Activated naive CD4-positive, alpha-beta T cell treated with anti-CD3 and anti-CD28 coated beads, Interleukin-2, amount 50 U/mL, for 72 hours (primary cell): ENCODE measurements around the gene ADCY2. TPM values are rescaled to one million over a fixed set of nuclear protein-coding genes. Genes with fewer than 3 reads are reported as not detected.

Source experiments
- ATAC-seq, 2 donors: fragments of 150-1000 bp; cut with Tn5 transposase; 2 replicates each; pipeline ENCODE4 v1.10.0; 2021; ENCODE audit warnings: mild to moderate bottlenecking in 2 of 2, moderate library complexity in 2 of 2
- DNase-seq, 2 donors: peaks; one replicate each; pipeline ENCODE4 v3.0.0; 2021 to 2022; ENCODE audit warnings: low spot score in 2 of 2
- H3K27ac Mint-ChIP-seq, 2 donors: one replicate each; pipeline ENCODE4 v1.8.0; 2022; ENCODE audit warnings: mild to moderate bottlenecking in 2 of 2, mixed read lengths in 2 of 2
- H3K36me3 Mint-ChIP-seq, 2 donors: one replicate each; pipeline ENCODE4 v1.8.0; 2022; ENCODE audit warnings: mixed read lengths in 2 of 2
- H3K9me3 Mint-ChIP-seq, 2 donors: one replicate each; pipeline ENCODE4 v1.8.0; 2022; ENCODE audit warnings: mixed read lengths in 2 of 2
- total RNA-seq, 2 donors: library from RNA; stranded (reverse); gene quantifications; one replicate each; pipeline ENCODE4 v1.2.3, GENCODE V29; 2022

Gene ADCY2
- total RNA-seq, 2 donors from 2014 or later: not detected

DNA sequence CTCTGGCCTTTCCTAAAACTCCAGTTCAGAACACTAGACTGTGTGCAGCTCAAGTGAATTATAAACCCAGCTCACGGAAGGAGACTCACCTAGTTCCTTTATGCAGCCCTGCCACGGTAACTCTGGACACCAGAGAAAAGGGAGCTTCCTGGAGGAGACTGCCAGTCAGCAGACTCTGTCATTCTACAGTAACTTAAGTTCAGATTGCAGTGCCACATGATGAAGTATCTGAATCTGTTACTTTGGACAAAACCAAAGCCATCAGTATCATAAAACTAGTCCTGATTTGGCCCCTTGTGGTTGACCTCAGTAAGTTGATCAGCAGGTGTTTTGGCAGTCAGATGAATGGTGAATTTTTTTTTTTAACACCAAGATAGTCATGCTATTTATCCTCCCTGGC is 475.7 kb downstream of the ADCY2 start:
- Mint-ChIP-seq H3K36me3 (peaks cover 21 to 34% of the 10 kb centered on the region in 2 donors), H3K27ac (peak overlapping the region; percentile 21 to 44)
- no peak for DNase-seq

DNA sequence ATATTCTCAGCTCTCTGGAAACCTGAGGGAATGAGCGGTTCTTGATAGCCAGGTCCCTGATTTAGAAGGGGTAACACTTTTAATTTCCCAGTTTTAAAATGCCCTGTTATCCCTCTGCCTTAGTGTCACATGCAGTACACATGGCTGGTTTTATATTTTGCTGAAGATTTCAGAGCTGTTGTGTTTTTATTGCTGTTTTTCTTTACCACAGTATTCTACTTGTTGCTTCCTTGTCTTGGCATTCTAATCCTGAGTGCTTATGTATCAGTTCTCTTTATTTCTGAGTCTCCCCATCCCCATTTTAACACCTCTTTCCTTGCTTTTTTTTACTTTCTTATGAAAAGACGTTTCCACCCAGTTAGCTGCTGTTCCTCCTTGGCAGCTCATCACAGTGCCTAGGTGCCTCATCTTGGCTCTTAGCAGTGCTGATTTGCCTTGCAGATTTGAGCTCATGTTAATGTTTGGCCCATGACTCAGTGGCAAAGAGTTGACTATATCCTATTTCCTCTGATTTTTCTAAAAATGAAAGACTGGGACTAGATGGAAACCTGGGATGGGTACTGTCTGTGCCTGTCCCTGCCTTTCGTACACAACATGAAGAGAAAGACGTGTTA is 476.7 kb downstream of the ADCY2 start:
- no peak for ATAC-seq

More for the DNA sequence above, 475.7 kb downstream of the ADCY2 start:
- no peak for ATAC-seq
- H3K9me3 Mint-ChIP-seq: no peaks in the 10 kb centered on the region

DNA sequence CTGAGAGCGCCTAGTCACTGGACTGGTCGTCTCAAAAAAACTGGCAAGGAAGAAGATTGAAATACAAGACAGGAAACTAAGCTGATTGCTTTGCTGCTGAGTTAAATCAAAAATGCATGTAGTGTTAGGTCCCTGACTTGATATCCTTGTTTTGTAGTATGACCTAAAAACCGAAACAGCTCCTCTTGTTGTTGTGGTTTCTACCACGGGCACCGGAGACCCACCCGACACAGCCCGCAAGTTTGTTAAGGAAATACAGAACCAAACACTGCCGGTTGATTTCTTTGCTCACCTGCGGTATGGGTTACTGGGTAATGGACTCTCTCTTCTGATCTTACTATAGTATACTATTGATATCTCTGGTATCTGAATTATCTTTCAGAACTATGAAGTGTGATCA is 477.3 kb downstream of the ADCY2 start:
- H3K27ac Mint-ChIP-seq: no peak overlapping the region
- ATAC-seq: peak in 1 of 2 donors; percentile 25

More for the DNA sequence above, 476.7 kb downstream of the ADCY2 start:
- no peaks in the 10 kb centered on the region for H3K9me3 Mint-ChIP-seq
- peaks cover 24 to 38% of the 10 kb centered on the region in 2 donors for H3K36me3 Mint-ChIP-seq
- no peak for DNase-seq
- H3K27ac Mint-ChIP-seq: peak overlapping the region in 1 of 2 donors; percentile 31

DNA sequence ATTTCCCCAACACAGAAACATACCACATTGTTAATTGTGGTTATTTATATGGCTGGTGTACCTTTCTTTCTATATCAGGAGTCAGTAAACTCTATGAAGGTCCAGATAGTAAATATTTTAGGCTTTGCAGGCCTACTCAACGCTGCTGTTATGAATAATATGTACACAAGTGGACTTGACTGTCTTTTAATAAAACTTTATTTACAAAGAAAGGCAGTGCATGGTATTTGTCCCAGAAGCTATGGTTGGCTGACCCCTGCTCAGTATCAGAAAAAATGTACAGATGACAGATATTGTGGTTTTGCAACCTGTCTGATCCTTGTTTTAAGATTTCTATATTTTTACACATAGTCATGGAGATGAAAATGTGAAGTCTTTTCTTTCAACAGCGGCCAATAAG is 478.7 kb downstream of the ADCY2 start:
- Mint-ChIP-seq H3K27ac (no peak overlapping the region), H3K9me3 (no peaks in the 10 kb centered on the region), H3K36me3 (peaks cover 22 to 44% of the 10 kb centered on the region in 2 donors)
- DNase-seq (no peak), ATAC-seq (no peak)

More for the DNA sequence above, 477.3 kb downstream of the ADCY2 start:
- no peak for DNase-seq
- peaks cover 27 to 44% of the 10 kb centered on the region in 2 donors for H3K36me3 Mint-ChIP-seq
- no peaks in the 10 kb centered on the region for H3K9me3 Mint-ChIP-seq

DNA sequence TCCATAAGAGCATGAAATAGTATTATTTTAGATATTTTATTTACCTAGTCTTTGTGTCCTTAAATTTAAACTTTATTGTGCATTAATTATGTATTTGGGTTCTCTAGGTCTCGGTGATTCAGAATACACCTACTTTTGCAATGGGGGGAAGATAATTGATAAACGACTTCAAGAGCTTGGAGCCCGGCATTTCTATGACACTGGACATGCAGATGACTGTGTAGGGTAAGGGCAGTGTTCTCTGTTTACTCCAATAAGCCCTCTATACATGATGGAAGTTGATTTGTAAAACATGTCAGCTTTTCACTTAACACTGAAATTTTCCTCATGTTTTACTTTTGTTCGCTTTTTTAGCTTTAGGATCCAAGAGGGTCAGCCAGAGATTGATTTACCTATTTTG is 479.2 kb downstream of the ADCY2 start:
- Mint-ChIP-seq H3K9me3 (no peaks in the 10 kb centered on the region), H3K27ac (no peak overlapping the region), H3K36me3 (peaks cover 27 to 44% of the 10 kb centered on the region in 2 donors)
- DNase-seq: no peak
- ATAC-seq: no peak

DNA sequence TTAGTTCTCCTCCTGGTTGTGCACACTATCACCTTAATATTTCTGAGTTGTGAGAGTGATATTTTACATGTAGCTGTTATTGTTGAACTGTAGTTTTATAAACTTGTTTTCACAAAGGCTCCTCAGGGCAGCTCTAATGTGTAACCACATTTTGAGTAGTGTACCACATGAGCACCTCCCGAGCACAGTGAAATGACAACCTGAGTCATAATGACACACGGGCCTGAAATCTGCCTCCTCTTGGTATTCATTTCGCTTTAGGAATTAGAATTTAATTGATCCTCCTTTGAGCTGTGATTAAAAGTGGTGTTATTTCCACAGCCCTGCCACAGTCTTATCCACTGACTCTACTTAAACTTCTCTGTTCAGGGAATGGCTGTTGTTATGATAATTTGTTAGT is 480.9 kb downstream of the ADCY2 start:
- H3K27ac Mint-ChIP-seq: no peak overlapping the region
- peaks cover 33 to 55% of the 10 kb centered on the region in 2 donors for H3K36me3 Mint-ChIP-seq
- H3K9me3 Mint-ChIP-seq: no peaks in the 10 kb centered on the region
- ATAC-seq: peak; percentile 70 to 74
- no peak for DNase-seq

DNA sequence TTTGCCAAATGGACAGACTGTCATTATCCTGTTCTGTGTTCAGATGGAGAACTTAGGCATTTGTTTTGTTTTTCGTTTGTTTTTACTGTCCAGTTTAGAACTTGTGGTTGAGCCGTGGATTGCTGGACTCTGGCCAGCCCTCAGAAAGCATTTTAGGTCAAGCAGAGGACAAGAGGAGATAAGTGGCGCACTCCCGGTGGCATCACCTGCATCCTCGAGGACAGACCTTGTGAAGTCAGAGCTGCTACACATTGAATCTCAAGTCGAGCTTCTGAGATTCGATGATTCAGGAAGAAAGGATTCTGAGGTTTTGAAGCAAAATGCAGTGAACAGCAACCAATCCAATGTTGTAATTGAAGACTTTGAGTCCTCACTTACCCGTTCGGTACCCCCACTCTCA is 481.9 kb downstream of the ADCY2 start:
- DNase-seq (no peak), ATAC-seq (peak in 1 of 2 donors; percentile 4)
- H3K27ac Mint-ChIP-seq: peak overlapping the region; percentile 50 to 84
- peaks cover 33 to 51% of the 10 kb centered on the region in 2 donors for H3K36me3 Mint-ChIP-seq
- no peaks in the 10 kb centered on the region for H3K9me3 Mint-ChIP-seq

DNA sequence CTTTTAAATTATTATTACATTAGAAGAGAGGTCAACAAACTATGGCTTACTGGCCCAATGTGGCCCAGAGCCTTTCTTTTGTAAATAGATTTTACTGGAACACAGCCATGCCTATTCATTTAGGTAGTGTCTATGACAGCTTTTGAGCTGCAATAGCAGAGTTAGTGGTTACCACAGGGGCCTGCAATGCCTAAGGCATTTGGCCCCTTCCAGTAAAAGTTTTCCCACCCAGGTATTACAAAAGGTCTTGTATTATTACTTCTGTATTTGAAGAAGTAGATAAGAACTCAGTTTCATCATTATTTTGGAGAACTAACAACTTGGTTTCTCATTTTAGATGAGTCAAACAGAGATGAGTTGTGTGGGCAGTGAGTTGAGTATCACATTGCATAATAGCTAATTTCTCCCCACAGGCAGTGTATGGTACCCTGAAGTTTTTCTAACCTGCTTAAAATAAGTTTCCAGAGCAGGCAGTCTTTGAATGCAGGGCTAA is 482.5 kb downstream of the ADCY2 start:
- ATAC-seq (peak; percentile 84 to 87), DNase-seq (no peak)
- Mint-ChIP-seq H3K36me3 (peaks cover 33 to 49% of the 10 kb centered on the region in 2 donors), H3K27ac (peak overlapping the region; percentile 50 to 84), H3K9me3 (no peaks in the 10 kb centered on the region)
